Measurements from ENCODE around the gene UNC5A. TPM values are rescaled to one million over a fixed set of nuclear protein-coding genes. Genes with fewer than 3 reads are reported as not detected.

Gene UNC5A
- total and polyA plus RNA-seq, 4 donors = not detected

GRCh38 chr5:176822041-176822792, 11.9 kb downstream of the UNC5A start:
- H3K27me3 ChIP-seq (ENCODE audit: control insufficient read depth in 1 of 2, insufficient read depth in 2 of 2, low read length in 1 of 2) = no peaks in the 10 kb centered on the region

DNA sequence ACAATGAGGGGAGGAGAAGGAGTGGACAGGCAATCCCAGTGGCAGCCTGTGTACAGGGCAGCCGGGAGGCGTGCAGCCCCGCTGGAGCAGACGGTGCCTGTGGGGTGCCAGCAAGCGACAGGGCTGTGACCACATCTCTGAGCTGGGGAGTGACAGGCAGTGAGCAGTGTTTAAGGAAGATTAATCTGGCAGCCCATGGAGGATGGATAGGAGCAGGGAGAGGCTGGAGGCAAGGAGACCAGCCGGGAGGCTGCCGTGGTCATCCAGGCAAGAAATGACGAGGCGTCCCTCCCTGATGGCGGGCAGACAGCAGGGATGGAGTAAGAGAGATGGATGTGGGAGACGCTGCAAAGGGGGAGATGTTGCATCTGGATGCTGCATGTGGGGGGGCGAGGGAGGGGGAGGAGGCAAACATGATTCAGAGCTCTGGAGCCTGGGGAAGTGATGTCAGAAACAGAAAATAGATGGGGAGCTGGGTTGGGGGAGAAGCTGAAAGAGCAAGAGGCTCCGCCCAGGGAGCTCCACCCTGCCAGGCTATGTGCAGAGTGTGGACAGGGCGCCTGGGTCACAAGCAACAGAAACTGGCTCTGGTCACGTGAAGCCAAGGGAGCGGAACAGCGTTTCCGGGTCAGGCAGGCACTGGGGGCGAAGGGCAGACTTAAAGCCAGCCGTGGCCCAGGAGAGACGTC, 12.6 kb downstream of the UNC5A start:
- intact Hi-C loops (cut with DNase I) = no loop called here
- H3K4me1 ChIP-seq (ENCODE audit: control insufficient read depth in 1 of 2, insufficient read depth in 2 of 2, low read length in 2 of 2) = no peaks in the 10 kb centered on the region
- no peaks in the 10 kb centered on the region for H3K27me3 ChIP-seq (ENCODE audit: control insufficient read depth in 1 of 2, insufficient read depth in 2 of 2, low read length in 1 of 2)
- no peaks in the 10 kb centered on the region for H3K9me3 ChIP-seq (ENCODE audit: control insufficient read depth, low read length)
- DNase-seq (no peak), ATAC-seq (ENCODE audit: low FRiP score) (no peak)
- WGBS, 2 donors = 68 to 72% methylated on average over 21 of the region's 21 CpGs
- no peak overlapping the region for H3K27ac ChIP-seq (ENCODE audit: low read depth in 1 of 2, low read length in 2 of 2)
- no peak overlapping the region for H3K4me3 ChIP-seq (ENCODE audit: low read length in 2 of 2)
- no peaks in the 10 kb centered on the region for H3K36me3 ChIP-seq (ENCODE audit: control insufficient read depth in 1 of 2, insufficient read depth in 2 of 2, low read length in 1 of 2)

More at GRCh38 chr5:176822041-176822792, 11.9 kb downstream of the UNC5A start:
- intact Hi-C loops (cut with DNase I) = no loop called here
- Histone ChIP-seq H3K4me3 (ENCODE audit: low read length in 2 of 2) (no peak overlapping the region), H3K9me3 (ENCODE audit: control insufficient read depth, low read length) (no peaks in the 10 kb centered on the region), H3K4me1 (ENCODE audit: control insufficient read depth in 1 of 2, insufficient read depth in 2 of 2, low read length in 2 of 2) (no peaks in the 10 kb centered on the region), H3K36me3 (ENCODE audit: control insufficient read depth in 1 of 2, insufficient read depth in 2 of 2, low read length in 1 of 2) (no peaks in the 10 kb centered on the region), H3K27ac (ENCODE audit: low read depth in 1 of 2, low read length in 2 of 2) (no peak overlapping the region)
- no peak for ATAC-seq (ENCODE audit: low FRiP score)
- 79% methylated on average over 13 of the region's 13 CpGs for WGBS, 2 donors
- DNase-seq = no peak

- no peaks in the 10 kb centered on the region for H3K9me3 ChIP-seq (ENCODE audit: control insufficient read depth, low read length)
- no peak overlapping the region for H3K4me3 ChIP-seq (ENCODE audit: low read length in 2 of 2)
- H3K36me3 ChIP-seq (ENCODE audit: control insufficient read depth in 1 of 2, insufficient read depth in 2 of 2, low read length in 1 of 2) = no peaks in the 10 kb centered on the region
- intact Hi-C loops (cut with DNase I) = no loop called here
- H3K27ac ChIP-seq (ENCODE audit: low read depth in 1 of 2, low read length in 2 of 2) = no peak overlapping the region
- no peak for DNase-seq
- no peaks in the 10 kb centered on the region for H3K27me3 ChIP-seq (ENCODE audit: control insufficient read depth in 1 of 2, insufficient read depth in 2 of 2, low read length in 1 of 2)
- WGBS, 2 donors = 71 to 77% methylated on average over 20 of the region's 20 CpGs
- ATAC-seq (ENCODE audit: low FRiP score) = no peak
- no peaks in the 10 kb centered on the region for H3K4me1 ChIP-seq (ENCODE audit: control insufficient read depth in 1 of 2, insufficient read depth in 2 of 2, low read length in 2 of 2)
Observed at GRCh38 chr5:176823869-176824412, 13.6 kb downstream of the UNC5A start.

DNA sequence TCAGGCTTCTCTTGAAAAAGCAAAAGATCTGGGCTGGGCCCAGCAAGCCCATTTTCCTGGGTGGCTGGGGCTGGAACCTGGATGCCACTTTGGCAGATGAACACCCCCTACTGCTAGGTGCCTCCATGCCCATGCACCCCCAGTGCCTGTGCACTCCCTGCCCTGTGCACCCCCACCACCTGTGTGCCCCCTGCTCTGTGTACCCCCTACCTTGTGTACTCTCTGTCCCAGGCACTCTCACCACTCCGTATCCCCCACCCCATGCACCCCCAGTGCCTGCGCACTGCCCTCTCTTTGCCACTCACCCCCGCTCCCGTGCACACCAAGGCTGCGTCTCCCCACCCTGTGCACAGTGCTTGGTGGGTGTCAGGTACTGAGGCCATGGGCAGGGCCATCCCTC, 14.2 kb downstream of the UNC5A start:
- Histone ChIP-seq H3K27me3 (ENCODE audit: control insufficient read depth in 1 of 2, insufficient read depth in 2 of 2, low read length in 1 of 2) (no peaks in the 10 kb centered on the region), H3K4me1 (ENCODE audit: control insufficient read depth in 1 of 2, insufficient read depth in 2 of 2, low read length in 2 of 2) (no peaks in the 10 kb centered on the region), H3K4me3 (ENCODE audit: low read length in 2 of 2) (no peak overlapping the region), H3K27ac (ENCODE audit: low read depth in 1 of 2, low read length in 2 of 2) (no peak overlapping the region), H3K9me3 (ENCODE audit: control insufficient read depth, low read length) (no peaks in the 10 kb centered on the region), H3K36me3 (ENCODE audit: control insufficient read depth in 1 of 2, insufficient read depth in 2 of 2, low read length in 1 of 2) (no peaks in the 10 kb centered on the region)
- WGBS, 2 donors = 87 to 92% methylated on average over 5 of the region's 5 CpGs
- intact Hi-C loops (cut with DNase I) = no loop called here
- ATAC-seq (ENCODE audit: low FRiP score) (no peak), DNase-seq (no peak)

DNA sequence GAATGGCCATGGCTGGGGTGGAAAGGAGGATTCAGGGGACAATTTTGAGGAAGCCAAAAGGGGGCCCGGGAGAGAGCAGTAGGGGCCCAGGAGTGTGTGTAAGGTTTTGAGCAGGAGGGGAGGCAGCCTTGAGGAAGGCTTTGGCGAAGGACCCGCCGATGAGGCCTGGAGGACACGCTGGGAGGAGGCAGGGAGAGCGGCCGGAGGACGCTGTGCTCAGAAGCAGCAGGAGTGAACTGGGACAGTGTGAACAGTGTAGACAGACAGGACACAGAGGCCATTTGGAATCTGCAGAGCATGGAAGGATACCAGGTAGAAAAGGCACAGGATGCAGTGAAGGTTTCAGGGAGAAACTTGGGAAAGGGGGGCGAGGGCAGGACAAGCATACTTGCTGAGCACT, 14.9 kb downstream of the UNC5A start:
- H3K36me3 ChIP-seq (ENCODE audit: control insufficient read depth in 1 of 2, insufficient read depth in 2 of 2, low read length in 1 of 2) = no peaks in the 10 kb centered on the region
- 80 to 83% methylated on average over 9 of the region's 9 CpGs for whole genome bisulfite sequencing, 2 donors
- no peaks in the 10 kb centered on the region for H3K27me3 ChIP-seq (ENCODE audit: control insufficient read depth in 1 of 2, insufficient read depth in 2 of 2, low read length in 1 of 2)
- intact Hi-C loops (cut with DNase I) = no loop called here
- no peak overlapping the region for H3K4me3 ChIP-seq (ENCODE audit: low read length in 2 of 2)
- no peak overlapping the region for H3K27ac ChIP-seq (ENCODE audit: low read depth in 1 of 2, low read length in 2 of 2)
- DNase-seq = no peak
- H3K4me1 ChIP-seq (ENCODE audit: control insufficient read depth in 1 of 2, insufficient read depth in 2 of 2, low read length in 2 of 2) = no peaks in the 10 kb centered on the region
- no peak for ATAC-seq (ENCODE audit: low FRiP score)
- no peaks in the 10 kb centered on the region for H3K9me3 ChIP-seq (ENCODE audit: control insufficient read depth, low read length)

DNA sequence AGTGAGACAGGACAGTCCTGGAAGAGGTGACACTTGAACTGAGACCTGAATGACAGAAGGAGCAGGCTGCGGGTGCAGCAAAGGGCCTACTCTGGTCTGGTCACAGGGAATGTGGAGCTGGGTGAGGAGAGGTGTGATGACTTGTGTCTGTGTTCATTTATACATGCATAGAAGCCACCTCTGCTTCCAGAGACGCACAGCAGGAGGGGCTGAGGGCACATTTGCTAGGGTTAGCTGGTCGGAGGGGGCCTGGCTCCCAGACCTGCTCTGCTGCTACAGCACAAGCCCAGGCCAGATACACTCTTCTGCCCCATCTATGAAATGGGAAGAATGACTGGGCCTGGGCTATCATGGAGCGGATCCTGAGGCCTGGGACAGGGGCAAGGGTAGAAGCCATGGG, 15.6 kb downstream of the UNC5A start:
- no peaks in the 10 kb centered on the region for H3K27me3 ChIP-seq (ENCODE audit: control insufficient read depth in 1 of 2, insufficient read depth in 2 of 2, low read length in 1 of 2)
- H3K4me3 ChIP-seq (ENCODE audit: low read length in 2 of 2) = no peak overlapping the region
- 67 to 75% methylated on average over 4 of the region's 4 CpGs for WGBS, 2 donors
- no peaks in the 10 kb centered on the region for H3K9me3 ChIP-seq (ENCODE audit: control insufficient read depth, low read length)
- no peak overlapping the region for H3K27ac ChIP-seq (ENCODE audit: low read depth in 1 of 2, low read length in 2 of 2)
- DNase-seq (no peak), ATAC-seq (ENCODE audit: low FRiP score) (no peak)
- intact Hi-C loops (cut with DNase I) = no loop called here
- no peaks in the 10 kb centered on the region for H3K36me3 ChIP-seq (ENCODE audit: control insufficient read depth in 1 of 2, insufficient read depth in 2 of 2, low read length in 1 of 2)
- no peaks in the 10 kb centered on the region for H3K4me1 ChIP-seq (ENCODE audit: control insufficient read depth in 1 of 2, insufficient read depth in 2 of 2, low read length in 2 of 2)

DNA sequence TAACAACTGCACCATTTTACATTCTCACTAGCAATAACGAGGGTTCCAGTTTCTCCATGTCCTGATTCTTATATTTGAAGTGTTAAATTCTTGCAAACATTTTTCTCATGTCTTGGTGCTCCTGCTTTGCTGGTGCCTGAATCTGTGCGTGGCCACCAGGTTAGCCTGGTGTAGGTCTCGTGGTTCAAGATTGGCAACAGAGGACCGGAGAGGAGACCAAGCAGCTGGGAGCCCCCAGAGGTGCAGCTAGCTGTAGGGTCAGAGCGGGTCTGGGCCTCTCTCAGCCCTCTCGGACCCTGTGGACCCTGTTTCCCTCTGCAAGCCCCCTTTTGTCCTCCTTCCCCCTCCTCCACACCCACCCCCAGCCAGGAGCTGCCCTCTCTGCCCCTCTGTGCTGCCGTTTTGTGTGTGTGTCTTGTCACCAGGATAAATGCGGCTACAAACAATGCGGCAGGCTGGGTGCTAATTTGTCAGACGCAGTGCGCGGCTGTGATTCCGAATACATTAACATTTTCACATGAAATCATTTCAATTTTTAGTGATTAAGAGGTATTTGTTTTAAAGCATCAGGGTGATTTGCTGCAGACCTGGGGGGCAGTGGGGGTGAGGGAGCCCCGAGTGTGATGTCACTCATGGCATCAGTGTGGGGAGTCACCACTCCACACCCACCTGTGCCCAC, 17.5 kb downstream of the UNC5A start:
- no peaks in the 10 kb centered on the region for H3K4me1 ChIP-seq (ENCODE audit: control insufficient read depth in 1 of 2, insufficient read depth in 2 of 2, low read length in 2 of 2)
- DNase-seq (no peak), ATAC-seq (ENCODE audit: low FRiP score) (no peak)
- H3K27me3 ChIP-seq (ENCODE audit: control insufficient read depth in 1 of 2, insufficient read depth in 2 of 2, low read length in 1 of 2) = no peaks in the 10 kb centered on the region
- H3K27ac ChIP-seq (ENCODE audit: low read depth in 1 of 2, low read length in 2 of 2) = no peak overlapping the region
- intact Hi-C loops (cut with DNase I) = no loop called here
- 82 to 84% methylated on average over 14 of the region's 14 CpGs for WGBS, 2 donors
- H3K36me3 ChIP-seq (ENCODE audit: control insufficient read depth in 1 of 2, insufficient read depth in 2 of 2, low read length in 1 of 2) = no peaks in the 10 kb centered on the region
- H3K4me3 ChIP-seq (ENCODE audit: low read length in 2 of 2) = no peak overlapping the region
- H3K9me3 ChIP-seq (ENCODE audit: control insufficient read depth, low read length) = no peaks in the 10 kb centered on the region

DNA sequence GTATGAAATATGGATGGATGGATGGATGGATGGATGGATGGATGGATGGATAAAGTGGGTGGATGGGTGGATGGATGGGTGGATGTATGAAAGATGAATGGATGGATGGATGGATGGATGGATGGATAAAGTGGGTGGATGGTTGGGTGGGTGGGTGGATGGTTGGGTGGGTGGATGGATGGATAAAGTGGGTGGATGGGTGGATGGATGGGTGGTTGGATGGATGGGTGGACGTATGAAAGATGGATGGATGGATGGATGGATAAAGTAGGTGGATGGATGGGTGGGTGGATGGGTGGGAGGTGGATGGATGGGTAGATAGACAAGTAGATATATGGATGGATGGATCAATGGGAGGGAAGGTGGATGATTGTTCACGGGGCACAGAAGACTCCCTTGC, 19.0 kb downstream of the UNC5A start:
- Histone ChIP-seq H3K4me3 (ENCODE audit: low read length in 2 of 2) (no peak overlapping the region), H3K36me3 (ENCODE audit: control insufficient read depth in 1 of 2, insufficient read depth in 2 of 2, low read length in 1 of 2) (no peaks in the 10 kb centered on the region), H3K9me3 (ENCODE audit: control insufficient read depth, low read length) (no peaks in the 10 kb centered on the region), H3K4me1 (ENCODE audit: control insufficient read depth in 1 of 2, insufficient read depth in 2 of 2, low read length in 2 of 2) (no peaks in the 10 kb centered on the region), H3K27ac (ENCODE audit: low read depth in 1 of 2, low read length in 2 of 2) (no peak overlapping the region), H3K27me3 (ENCODE audit: control insufficient read depth in 1 of 2, insufficient read depth in 2 of 2, low read length in 1 of 2) (no peaks in the 10 kb centered on the region)
- intact Hi-C loops (cut with DNase I) = no loop called here
- no peak for DNase-seq
- ATAC-seq (ENCODE audit: low FRiP score) = no peak
- 79 to 100% methylated on average over 2 of the region's 2 CpGs for WGBS, 2 donors

All from aorta (tissue), 5 donors.